EH (cell line): ENCODE results near the gene PLK5.
"Not testable (repeated sequence)": the region's sequence is repeated elsewhere in the genome, so short reads cannot be mapped to it uniquely, and the experiment has no call there.

Experiments used
- DNase-seq: peaks from one replicate; pipeline ENCODE4 v3.0.0-alpha.2; 2015; ENCODE audit warnings: low read depth

PLK5 gene

DNA sequence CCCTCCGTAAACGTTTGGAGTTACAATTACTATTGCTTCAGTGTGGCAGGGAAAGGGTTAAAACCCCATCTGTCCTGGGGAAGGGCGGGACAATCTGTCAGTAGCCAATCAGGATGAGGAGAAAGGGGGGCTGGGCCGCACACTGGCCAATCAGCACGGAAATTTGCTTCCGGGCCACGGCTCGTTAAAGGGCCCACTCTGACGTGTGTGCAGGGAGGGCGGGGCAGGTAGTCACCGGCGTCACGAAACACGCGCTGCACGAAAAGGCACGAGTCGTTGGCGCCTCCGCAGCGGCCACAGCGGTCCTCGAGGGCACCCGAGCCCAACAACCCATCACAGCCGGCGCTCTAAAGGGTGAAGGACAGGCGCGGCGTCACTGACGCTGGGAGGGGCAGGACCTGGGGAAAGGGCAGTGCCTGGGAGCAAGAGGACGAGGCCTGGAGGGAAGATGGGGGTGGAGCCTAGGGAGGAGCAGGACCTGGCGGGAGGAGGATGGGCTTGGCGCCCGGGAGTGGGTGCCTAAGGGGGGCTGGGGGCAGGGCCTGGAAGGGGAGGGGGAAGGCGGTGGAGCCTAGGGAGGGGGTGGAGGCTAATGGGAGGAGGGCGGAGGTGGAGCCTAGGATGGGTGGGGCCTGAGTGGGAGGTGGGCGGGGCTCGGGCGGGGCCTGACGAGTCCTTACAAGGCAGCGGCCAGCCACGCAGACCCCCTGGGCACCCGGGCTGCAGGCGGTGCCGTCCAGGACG, 15.9 kb upstream of the PLK5 start:
- peak; percentile 96 for DNase-seq

DNA sequence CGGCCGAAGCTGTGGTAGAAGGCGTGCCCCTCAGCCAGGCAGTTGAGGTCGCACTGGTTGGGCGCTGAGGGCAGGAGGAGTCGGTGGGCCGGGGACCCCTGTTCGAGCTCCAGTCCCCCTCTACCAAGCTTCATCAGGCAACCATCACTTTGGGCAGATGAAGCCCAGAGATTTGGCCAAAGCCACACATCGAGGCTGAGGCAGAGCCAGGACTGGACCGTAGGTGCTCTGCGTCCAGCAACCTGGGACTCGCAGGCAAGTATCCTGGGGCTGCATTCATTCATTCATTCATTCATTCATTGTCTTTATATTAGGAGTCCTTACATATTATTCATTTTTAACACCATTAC, 15.4 kb upstream of the PLK5 start:
- DNase-seq, result no peak

DNA sequence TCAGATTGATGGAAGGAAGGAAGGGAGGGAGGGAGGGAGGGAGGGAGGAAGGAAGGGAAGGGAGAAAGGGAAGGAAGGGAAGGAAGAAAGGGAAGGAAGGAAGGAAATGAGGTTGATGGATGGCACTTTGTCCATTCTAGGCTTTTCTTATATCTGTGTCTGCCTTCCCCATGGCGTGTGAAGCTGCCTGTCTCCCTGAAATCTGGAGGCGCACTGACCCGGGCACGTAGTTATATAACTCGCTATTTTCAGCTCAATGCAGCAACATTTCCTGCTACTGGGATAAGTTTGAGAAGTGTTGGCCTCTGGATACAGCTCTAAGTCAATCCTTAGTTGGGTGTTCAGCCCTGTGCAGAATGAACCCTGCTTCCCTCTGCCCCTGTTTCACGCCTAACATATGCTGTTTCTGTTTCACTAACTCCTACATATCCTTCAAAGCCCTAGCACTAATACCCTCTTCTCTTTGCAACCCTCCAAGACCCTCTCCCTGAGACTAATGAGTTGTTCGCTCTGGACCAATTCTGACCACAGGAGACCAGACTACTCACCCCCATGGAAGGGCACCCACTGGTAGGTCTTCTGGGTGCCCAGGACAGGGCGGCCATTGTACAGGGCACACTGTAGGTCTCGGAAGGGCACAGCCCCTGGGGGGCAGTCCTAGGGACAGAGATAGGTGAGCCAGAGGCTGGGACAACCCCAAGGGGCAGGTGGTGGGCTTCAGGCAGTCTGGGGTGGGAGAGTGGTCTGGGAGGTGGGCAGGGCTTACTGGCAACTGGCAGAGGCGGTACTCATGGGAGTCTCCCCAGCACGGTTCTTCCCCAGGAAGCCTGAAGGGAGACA, 14.1 kb upstream of the PLK5 start:
- no peak for DNase-seq

DNA sequence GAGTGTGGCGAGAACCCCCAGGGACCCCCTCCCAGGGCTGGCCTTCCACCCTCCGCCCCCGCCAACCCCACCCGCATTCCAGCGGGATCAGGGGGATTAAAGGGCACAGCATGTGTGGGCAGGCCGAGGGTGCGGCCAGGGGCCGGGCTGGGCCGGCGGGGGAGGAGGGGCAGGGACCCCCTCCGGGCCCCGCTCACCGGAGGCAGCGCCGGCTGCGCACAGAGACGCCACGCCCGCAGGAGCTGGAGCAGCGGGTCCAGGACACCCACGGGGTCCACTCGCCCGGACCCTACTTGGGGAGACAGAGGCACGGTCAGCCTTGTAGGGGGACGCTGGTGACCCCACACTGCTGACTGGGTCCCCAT, 13.5 kb upstream of the PLK5 start:
- no peak for DNase-seq

DNA sequence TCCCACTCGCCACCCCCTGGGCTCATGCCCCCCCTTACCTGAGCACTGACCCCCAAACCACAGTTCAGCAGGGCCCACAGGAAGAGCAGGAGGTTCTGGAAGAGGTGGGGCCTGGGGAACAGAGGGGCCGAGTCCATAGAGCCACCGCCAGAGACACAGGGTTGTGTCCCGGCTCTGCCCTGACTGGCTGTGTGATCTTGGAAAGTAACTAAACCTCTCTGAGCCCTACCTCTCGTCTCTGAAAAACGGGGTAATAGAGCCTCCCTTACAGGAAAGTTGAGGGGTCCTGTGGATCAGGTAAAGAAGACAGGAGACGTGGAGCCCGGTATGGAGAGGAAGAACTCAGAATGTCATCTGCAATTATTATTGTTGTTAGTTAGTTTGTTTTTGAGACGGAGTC, 13.1 kb upstream of the PLK5 start:
- DNase-seq, result no peak

DNA sequence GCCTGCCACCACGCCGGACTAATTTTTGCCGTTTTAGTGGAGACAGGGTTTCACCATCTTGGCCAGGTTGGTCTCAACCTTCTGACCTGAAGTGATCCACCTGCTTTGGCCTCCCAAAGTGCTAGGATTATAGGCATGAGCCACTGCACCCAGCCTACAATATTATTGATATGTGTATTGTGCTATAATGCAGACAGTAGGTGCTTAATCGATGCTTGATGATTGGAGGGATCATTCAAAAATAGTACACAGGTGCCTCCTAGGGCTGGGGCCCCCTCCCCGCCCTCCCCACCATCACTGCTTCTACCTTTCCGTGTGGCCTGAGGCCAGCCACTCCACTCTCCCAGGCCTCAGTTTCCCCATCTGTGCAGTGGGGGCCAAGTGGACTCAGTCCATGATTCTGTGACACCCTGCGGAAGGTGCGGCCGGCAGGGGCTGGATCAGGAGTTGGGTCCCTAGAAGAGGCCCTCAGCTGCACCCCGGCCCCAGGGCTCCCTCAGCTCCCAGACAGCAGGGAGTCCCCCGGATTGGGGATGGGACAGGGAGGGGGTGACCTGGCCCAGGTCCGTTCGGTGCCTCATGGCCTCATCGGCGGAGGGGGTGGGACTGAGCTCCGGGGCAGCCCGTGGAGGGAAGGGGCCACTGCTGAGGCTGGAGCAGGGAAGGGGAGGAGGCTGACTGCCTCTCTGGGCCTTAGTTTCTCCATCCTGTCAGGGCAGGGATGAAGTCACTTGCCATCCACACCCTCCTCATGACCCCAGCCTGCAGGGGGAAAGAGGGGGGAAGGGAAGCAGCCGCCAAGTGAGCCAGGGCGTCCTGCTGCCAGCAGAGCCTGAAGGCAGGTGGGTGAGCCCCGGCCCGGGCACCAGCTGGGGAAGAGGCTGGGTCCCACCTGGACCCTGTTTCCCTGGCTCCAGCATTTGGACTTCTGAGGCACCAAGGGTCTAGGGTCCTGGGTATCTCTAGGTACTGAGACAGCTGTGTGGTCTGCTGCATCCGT, 12.3 kb upstream of the PLK5 start:
- DNase-seq, result no peak

DNA sequence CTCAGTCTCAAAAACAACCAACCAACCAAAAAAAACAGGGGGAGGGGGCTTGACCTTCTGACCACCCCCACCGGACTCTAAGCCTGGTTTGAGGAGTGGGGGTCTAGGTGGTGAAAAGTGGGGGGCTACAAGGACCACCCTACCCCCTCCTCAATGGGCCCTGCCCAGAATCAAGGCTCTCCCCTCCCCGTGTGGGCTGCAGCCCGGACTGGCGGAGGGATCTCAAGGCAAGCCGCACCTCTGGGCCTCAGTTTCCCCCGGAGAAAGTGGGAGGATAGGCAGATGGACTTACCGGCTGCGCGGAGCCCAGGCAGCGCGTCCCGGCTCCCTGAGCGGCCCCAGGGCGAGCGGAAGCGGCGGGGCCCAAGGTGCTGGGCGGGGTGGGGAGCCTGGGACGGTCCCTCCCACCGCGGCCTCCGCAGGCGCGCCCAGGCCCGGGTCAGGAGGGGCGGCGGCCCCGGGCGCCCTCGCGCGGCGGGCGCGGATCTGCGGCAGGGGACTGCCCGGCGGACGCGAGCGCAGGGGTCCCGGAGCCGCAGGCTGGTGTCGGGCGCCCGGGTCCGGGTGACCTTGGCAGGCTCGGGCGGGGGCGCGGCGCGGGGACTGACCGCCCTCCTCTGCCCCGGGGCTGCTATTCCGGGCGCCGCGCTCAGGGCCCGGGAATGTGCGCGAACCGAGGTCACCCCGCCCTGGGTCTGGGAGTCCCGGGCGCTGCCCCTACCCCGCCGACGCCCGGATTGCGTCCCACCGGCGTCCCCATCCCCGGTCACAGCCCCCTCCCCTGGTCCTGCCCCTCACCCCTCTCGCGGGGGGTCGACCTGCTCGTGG, 11.0 kb upstream of the PLK5 start, which contains the start of gene ADAMTSL5:
ADAMTSL5 (minus strand) TSS at position 349 of the 828 bp plus-strand sequence. CDS start 2,076 bp downstream, outside the sequence.
- peak; percentile 75 for DNase-seq

DNA sequence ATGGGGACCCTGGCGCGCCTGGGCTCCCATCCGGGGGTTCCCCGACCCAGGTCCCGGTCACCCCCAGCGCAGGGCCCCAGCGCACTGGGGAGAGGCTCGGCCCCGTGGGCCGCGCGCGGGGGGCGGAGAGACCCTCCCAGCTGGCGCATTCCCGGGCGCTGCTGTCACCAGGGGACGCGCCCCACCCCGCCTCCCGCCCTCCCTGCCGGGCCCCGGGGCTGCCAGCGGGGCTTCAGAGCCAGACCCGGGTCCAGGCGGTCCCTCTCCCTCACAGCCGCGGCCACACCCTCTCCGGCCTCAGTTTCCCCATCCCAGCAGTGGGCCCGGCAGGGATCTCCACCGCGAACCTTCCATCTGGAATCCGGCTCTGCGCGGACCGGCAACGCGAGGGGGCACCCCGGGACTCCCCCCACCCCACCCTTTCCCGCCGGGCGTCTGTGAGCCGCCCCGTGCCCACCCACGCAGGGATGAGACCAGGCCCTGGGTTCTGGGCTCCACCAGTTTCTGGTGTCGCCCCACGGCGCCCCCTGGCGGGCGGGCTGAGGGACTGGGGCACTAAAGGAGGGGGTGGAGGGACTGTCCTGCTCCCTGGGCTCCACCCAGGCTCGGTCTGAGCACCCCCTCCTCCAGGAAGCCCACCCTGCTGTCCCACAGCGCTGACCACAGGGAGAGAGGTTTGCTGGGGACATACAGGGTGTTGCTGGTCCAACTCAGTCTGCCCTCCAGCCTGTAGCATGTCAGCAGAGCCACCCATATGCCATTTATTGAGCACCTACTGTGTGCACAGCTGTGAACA, 10.2 kb upstream of the PLK5 start:
- DNase-seq, result peak; percentile 63

DNA sequence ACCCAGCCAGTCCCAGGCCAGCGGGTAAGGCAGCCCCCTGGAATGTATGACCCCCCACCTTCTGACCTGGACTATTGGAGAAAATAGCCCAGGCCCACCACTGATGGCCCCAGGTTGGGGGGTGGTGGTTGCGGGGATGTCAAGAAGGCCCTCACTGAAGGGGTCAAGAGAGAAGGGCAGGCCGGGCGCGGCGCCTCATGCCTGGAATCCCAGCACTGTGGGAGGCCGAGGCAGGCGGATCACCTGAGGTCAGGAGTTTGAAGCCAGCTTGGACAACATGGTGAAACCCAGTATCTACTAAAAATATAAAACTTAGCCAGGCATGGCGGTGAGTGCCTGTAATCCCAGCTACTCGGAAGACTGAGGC, 9.6 kb upstream of the PLK5 start:
- DNase-seq, result no peak

DNA sequence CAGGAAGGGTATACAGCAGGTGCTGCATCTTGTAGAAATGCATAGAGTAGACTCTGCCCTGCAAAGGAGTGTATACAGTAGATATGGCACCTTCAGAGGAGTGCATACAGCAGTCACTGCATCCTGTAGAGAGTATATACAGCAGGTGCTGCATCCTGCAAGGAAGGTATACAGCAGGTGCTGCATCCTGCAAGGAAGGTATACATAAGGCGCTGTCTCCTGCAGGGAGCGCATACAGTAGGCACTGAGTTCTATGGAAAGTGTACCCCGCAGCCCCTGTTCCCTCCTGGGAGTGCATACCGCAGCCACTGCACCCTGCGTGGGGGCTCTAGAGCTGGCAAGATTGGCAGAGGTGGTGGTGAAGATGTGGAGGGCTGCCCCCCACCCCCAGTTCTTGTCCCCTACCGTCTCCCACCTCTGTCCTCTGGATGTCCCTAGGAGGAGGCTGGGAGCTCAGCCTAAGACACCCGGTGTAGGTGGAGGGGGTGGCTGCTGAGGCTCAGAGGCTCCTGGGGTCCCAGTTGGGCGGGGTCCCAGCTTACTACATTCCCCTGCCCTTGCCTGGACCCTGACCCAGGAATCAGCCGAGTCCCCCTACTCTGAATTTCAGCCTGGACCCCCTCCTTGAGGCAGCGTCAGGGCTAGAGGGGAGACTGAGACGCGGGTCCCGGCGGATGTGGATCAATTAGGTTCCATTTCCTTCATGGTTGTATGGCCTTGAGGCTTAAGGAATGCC, 8.7 kb upstream of the PLK5 start:
- DNase-seq, result no peak

DNA sequence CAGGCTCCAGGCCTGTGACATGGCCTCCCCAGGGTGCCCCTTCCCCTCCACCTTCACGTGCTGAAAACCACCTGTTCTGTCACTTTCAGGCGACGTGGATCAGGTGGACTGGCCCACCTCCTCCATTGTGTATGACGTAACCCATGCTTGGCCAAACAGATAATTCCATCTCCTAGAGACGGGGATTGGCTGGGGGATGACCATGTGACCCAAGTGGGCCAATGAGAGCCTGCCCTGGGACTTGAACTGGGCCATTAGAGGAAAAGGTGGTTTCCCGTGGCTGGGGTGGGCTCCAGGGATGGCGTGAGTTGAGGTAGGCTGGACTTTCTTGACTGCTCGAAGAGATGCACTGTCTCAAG, 7.5 kb upstream of the PLK5 start:
- no peak for DNase-seq

DNA sequence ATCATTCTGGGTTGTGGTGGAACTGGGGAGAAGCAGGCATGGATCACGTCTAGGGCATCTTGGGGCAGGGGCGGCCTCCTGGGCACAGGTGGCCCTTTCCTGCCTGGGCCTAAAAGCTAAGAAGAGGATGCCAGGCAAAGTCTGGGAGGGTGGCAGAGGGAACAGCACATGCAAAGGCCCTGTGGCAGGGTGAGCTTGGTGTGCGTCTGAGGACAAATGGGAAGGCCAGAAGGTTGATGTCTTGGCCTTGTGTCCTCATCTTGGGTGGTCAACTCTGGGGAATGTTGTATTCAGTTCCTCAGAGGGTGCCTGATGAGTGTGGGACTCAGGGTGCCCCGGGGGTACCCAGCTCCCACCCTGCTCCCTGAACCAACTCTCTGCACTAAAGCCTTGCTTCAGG, 5.4 kb upstream of the PLK5 start:
- no peak for DNase-seq

DNA sequence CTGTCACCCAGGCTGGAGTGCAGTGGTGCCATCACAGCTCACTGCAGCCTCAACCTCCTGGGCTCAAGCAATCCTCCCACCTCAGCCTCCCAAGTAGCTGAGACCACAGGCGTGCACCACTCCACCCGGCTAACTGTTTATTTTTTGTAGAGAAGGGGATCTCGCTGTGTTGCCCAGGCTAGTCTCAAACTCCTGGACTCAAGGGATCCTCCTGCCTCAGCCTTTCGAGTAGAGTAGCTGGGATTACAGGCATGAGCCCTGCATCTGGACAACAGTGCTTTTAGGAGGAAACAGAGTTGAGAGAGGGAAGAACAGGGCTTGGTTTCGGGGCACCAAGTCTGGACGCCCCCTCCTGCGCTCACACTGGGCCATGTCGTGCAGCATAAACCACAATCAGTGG, 4.1 kb upstream of the PLK5 start:
- not testable (repeated sequence) for DNase-seq

DNA sequence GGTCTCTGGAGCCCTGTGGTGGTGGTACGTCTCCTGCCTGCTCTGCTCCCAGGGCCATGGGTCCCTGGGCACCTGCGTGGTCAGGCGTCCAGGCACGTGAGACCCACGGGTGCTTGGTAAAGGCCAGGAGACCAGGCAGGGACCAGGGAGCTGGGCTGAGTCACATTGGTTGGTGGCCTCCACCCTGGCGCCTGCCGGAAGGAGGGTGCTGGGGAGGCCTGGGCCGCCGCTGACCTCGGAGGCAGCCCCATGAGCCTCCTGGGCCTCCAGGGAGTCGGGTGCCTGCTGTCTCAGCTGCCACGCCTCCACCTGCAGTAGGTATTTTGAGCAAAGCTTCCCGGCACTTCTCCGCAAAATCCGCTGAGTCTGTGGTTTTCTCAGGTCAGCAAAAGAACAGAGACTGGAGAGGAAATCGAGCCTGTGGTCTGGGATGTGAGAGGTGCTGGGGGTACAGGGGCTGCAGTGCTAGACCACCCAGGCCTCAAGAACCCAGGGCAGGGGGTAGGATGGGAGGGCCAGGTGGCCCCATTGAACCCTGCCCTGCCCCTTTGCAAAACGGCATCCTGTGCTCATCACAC, 3.6 kb upstream of the PLK5 start:
- no peak for DNase-seq

DNA sequence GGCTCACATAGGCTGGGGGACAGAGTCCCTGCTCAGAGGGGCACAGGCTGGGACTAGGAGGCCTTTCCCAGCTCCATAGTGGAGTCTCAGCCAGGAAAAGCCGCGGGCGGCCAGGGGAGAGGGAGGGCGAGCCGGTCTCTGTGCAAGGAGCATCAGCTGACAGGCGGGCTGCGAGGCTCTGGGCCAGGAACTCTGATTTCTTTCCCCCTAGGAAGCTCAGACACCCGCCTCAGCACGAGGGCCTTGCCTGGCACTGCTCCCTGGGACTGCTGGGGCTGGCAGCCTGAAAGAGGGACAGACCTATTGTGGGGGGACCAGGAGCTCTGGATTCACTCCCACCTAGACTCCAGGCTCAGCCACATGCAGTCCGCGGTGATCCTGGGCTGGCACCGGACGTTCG, 2.2 kb upstream of the PLK5 start:
- DNase-seq, result no peak

DNA sequence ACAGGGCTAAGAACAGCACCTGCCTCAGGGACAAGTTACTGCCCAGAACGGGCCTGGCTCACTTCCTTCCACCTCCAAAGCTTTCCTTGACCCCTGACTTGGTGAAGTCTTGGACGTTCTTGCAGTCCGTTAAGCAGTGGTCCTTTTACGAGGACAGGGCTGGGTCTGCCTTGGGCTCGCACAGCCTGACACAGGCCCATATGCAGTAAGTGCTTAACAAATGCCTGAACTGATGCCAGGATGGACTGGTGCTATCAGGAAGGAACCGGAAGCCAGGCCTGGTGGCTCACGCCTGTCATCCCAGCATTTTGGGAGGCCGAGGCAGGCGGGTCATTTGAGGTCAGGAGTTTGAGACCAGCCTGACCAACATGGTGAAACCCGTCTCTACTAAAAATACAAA, 1.8 kb upstream of the PLK5 start:
- peak; percentile 21 for DNase-seq

DNA sequence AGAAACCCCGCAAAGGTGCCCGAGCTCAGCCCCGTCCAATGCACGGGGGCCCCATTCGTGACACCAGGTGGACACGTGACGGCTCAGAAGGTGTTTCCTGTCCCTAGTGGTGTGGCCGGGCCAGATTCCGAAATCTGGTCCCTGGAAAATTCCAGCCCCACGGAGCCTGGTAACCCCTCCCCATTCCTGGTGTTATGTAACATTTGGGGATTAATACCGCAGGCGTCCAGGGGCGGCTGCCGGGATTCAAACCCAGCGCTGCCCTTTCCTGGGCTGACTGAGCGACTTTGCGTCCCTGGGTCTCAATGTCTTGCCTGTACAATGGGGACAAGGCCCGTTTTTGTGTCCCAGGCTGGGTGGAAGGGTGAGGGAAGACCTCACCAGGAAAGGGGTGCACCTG, 1.0 kb upstream of the PLK5 start:
- no peak for DNase-seq

DNA sequence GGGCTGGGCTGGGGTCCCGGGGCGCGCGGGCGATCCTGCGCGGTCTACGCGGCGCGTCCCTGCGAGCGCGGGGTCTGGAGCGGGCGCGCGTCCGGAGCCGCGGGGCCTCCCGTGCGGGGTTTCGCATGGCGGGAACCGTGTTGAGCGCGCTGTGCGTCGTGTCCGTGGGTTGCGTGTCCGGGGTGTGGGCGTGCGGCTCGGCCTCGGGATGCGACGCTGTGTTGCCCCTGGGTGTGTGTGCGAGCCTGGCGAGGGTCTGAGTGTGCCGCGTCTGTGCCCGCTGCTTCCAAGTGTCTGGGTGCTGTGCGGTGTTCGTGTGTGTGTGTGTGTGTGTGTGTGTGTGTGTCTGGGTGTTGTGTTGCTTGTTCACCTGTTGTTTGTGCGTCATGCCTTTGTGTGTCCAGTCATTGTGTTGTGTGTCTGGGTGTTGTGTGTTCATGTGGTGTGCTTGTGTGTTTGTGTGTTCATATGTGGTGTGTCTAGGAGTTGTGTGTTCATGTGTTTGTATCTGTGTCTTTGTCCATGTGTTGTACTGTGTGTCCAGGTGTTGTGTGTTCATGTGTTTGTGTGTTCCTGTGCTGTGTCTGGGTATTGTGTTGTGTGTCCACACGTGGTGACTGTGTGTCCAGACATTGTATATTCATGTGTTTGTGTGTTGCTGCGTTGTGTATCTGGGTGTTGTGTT, 552 bp downstream of the PLK5 start:
- no peak for DNase-seq

DNA sequence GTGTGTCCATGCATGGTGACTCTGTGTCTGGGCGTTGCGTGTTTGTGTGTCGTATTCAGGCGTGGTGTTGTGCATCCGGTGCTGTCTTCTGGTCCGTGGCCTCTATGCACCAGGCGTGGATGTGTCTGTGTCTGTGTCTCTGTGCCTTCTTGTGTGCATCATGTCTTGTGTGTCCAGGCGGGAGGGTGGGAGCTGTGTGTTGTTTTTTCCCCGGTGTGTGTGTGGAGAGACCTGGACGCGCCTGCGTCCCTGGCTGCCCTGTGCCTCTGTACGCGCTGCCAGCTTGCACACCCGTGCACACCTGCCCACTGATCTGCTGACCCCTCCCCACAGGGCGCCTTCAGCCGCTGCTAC, 1.1 kb downstream of the PLK5 start:
- DNase-seq, result no peak
